Thymus (tissue), 11 donors: Measurements from ENCODE around the gene GPX3. TPM values are rescaled to one million over a fixed set of nuclear protein-coding genes. Genes with fewer than 3 reads are reported as not detected.

ENCODE experiments used
- DNase-seq, 9 donors: peaks; one replicate each; pipeline ENCODE4 v3.0.0-alpha.2; 2013; ENCODE audit warnings: low spot score in 9 of 9, low read depth in 6 of 9, missing footprints in 1 of 9
- H3K27ac ChIP-seq, 2 donors: one replicate each; pipeline ENCODE4 v1.5.1; 2013; ENCODE audit warnings: control low read depth in 1 of 2, low read depth in 1 of 2, low read length in 1 of 2, mild to moderate bottlenecking in 1 of 2, moderate library complexity in 1 of 2
- H3K27me3 ChIP-seq, 2 donors: one replicate each; pipeline ENCODE4 v1.5.1; 2013; ENCODE audit warnings: low read length in 1 of 2; ENCODE audit not compliant: control insufficient read depth in 2 of 2, insufficient read depth in 1 of 2
- H3K36me3 ChIP-seq, 2 donors: one replicate each; pipeline ENCODE4 v1.5.1; 2013; ENCODE audit warnings: low read length in 1 of 2, mild to moderate bottlenecking in 1 of 2, moderate library complexity in 1 of 2; ENCODE audit not compliant: control insufficient read depth in 2 of 2, insufficient read depth in 2 of 2
- H3K4me1 ChIP-seq, 2 donors: one replicate each; pipeline ENCODE4 v1.5.1; 2013; ENCODE audit warnings: low read length in 2 of 2; ENCODE audit not compliant: control insufficient read depth in 2 of 2, insufficient read depth in 2 of 2
- H3K4me3 ChIP-seq, 2 donors: one replicate each; pipeline ENCODE4 v1.5.1; 2013; ENCODE audit warnings: low read length in 2 of 2, control low read depth in 1 of 2, mild to moderate bottlenecking in 1 of 2
- H3K9me3 ChIP-seq, 2 donors: one replicate each; pipeline ENCODE4 v1.5.1; 2013; ENCODE audit warnings: low read length in 1 of 2, mild to moderate bottlenecking in 1 of 2; ENCODE audit not compliant: control insufficient read depth in 2 of 2, insufficient read depth in 1 of 2
- WGBS: extraction: QIAGEN DNeasy Blood & Tissue Kit; methylation state at CpG from one replicate; pipeline ENCODE4 v1.1.7; 2013; 5-methylcytosine and 5-hydroxymethylcytosine counted together
- polyA plus RNA-seq: library from polyadenylated mRNA; stranded (reverse); fragments of 200-250 nt; gene quantifications from one replicate; pipeline ENCODE4 v1.2.3, GENCODE V29; 2013
- total RNA-seq: library from RNA; stranded (reverse); fragments of 120-200 nt; gene quantifications from one replicate; pipeline ENCODE4 v1.2.4, GENCODE V29; 2013
- donor health status: healthy.

The GPX3 gene
- total and polyA plus RNA-seq, 2 donors, result 2.7 to 412 TPM

GRCh38 chr5:151066920-151067319, 46.5 kb downstream of the GPX3 start:
- peaks cover 15 to 31% of the 10 kb centered on the region in 2 donors for H3K4me1 ChIP-seq

GRCh38 chr5:151067632-151068432, 47.4 kb downstream of the GPX3 start:
- H3K4me1 ChIP-seq, result peaks cover 15 to 36% of the 10 kb centered on the region in 2 donors
- 86% methylated on average over 14 of the region's 14 CpGs for WGBS
- no peak overlapping the region for H3K4me3 ChIP-seq
- H3K27me3 ChIP-seq, result no peaks in the 10 kb centered on the region
- peaks cover 25 to 29% of the 10 kb centered on the region in 2 donors for H3K36me3 ChIP-seq
- H3K27ac ChIP-seq, result peak overlapping the region in 1 of 2 donors; percentile 73
- no peak for DNase-seq
- peaks cover 0 to 3% of the 10 kb centered on the region in 2 donors for H3K9me3 ChIP-seq

More at GRCh38 chr5:151066920-151067319, 46.5 kb downstream of the GPX3 start:
- Histone ChIP-seq H3K36me3 (peaks cover 34 to 38% of the 10 kb centered on the region in 2 donors), H3K9me3 (peaks cover 0 to 3% of the 10 kb centered on the region in 2 donors), H3K27ac (no peak overlapping the region), H3K4me3 (no peak overlapping the region), H3K27me3 (no peaks in the 10 kb centered on the region)
- no peak for DNase-seq
- 93% methylated on average over 6 of the region's 6 CpGs for WGBS

GRCh38 chr5:151068433-151069197, 48.2 kb downstream of the GPX3 start:
- no peak overlapping the region for H3K4me3 ChIP-seq
- WGBS, result 24% methylated on average over 12 of the region's 12 CpGs
- DNase-seq, result peak in 4 of 9 donors; percentile 43 to 78 (median 51)

GRCh38 chr5:151070449-151070848, 50.1 kb downstream of the GPX3 start:
- H3K9me3 ChIP-seq, result no peaks in the 10 kb centered on the region
- H3K27ac ChIP-seq, result no peak overlapping the region
- no peaks in the 10 kb centered on the region for H3K27me3 ChIP-seq
- no peak for DNase-seq
- peaks cover 13 to 17% of the 10 kb centered on the region in 2 donors for H3K36me3 ChIP-seq
- WGBS, result 69% methylated on average over 2 of the region's 2 CpGs
- H3K4me3 ChIP-seq, result no peak overlapping the region
- H3K4me1 ChIP-seq, result peaks cover 15 to 36% of the 10 kb centered on the region in 2 donors

More at GRCh38 chr5:151068433-151069197, 48.2 kb downstream of the GPX3 start:
- peak overlapping the region; percentile 58 to 73 for H3K27ac ChIP-seq
- H3K9me3 ChIP-seq, result peaks cover 0 to 2% of the 10 kb centered on the region in 2 donors
- H3K36me3 ChIP-seq, result peaks cover 17 to 21% of the 10 kb centered on the region in 2 donors
- no peaks in the 10 kb centered on the region for H3K27me3 ChIP-seq
- peaks cover 15 to 36% of the 10 kb centered on the region in 2 donors for H3K4me1 ChIP-seq

GRCh38 chr5:151071021-151071420, 50.6 kb downstream of the GPX3 start:
- peaks cover 16 to 17% of the 10 kb centered on the region in 2 donors for H3K36me3 ChIP-seq
- over 99% methylated on average over 4 of the region's 4 CpGs for WGBS
- H3K27me3 ChIP-seq, result no peaks in the 10 kb centered on the region
- DNase-seq, result no peak
- H3K4me1 ChIP-seq, result peaks cover 15 to 36% of the 10 kb centered on the region in 2 donors
- no peaks in the 10 kb centered on the region for H3K9me3 ChIP-seq
- H3K4me3 ChIP-seq, result no peak overlapping the region
- no peak overlapping the region for H3K27ac ChIP-seq

GRCh38 chr5:151071848-151072629, 51.6 kb downstream of the GPX3 start:
- 95% methylated on average over 10 of the region's 10 CpGs for WGBS

GRCh38 chr5:151072630-151073025, 52.2 kb downstream of the GPX3 start:
- H3K4me1 ChIP-seq, result peaks cover 15 to 31% of the 10 kb centered on the region in 2 donors

More at GRCh38 chr5:151071848-151072629, 51.6 kb downstream of the GPX3 start:
- H3K27ac ChIP-seq, result no peak overlapping the region
- H3K4me3 ChIP-seq, result no peak overlapping the region
- H3K27me3 ChIP-seq, result no peaks in the 10 kb centered on the region
- no peaks in the 10 kb centered on the region for H3K9me3 ChIP-seq
- H3K4me1 ChIP-seq, result peaks cover 15 to 36% of the 10 kb centered on the region in 2 donors
- peaks cover 16 to 17% of the 10 kb centered on the region in 2 donors for H3K36me3 ChIP-seq
- DNase-seq, result no peak

GRCh38 chr5:151073280-151073679, 52.9 kb downstream of the GPX3 start:
- 97% methylated on average over 2 of the region's 2 CpGs for WGBS
- Histone ChIP-seq H3K27ac (no peak overlapping the region), H3K9me3 (no peaks in the 10 kb centered on the region), H3K4me1 (peaks cover 15 to 25% of the 10 kb centered on the region in 2 donors), H3K36me3 (peaks cover 15 to 16% of the 10 kb centered on the region in 2 donors), H3K4me3 (no peak overlapping the region), H3K27me3 (no peaks in the 10 kb centered on the region)
- no peak for DNase-seq

More at GRCh38 chr5:151072630-151073025, 52.2 kb downstream of the GPX3 start:
- Histone ChIP-seq H3K36me3 (peaks cover 15 to 16% of the 10 kb centered on the region in 2 donors), H3K27ac (no peak overlapping the region), H3K27me3 (no peaks in the 10 kb centered on the region), H3K9me3 (no peaks in the 10 kb centered on the region), H3K4me3 (no peak overlapping the region)
- no peak for DNase-seq
- 98% methylated on average over 5 of the region's 5 CpGs for WGBS
